Measurements from ENCODE around the gene TRIM47. TPM values are rescaled to one million over a fixed set of nuclear protein-coding genes. Genes with fewer than 3 reads are reported as not detected.

The TRIM47 gene
- total and polyA plus RNA-seq, 3 donors from 2014 or later: 18.3 to 48.6 (median 43.5) TPM

GRCh38 chr17:75842963-75843576, 35.3 kb downstream of the TRIM47 start:
- no peak for DNase-seq
- Histone ChIP-seq H3K4me3 (no peak overlapping the region), H3K36me3 (ENCODE audit: low read depth, missing control alignments) (no peaks in the 10 kb centered on the region), H3K4me1 (peaks cover 21% of the 10 kb centered on the region), H3K9me3 (no peaks in the 10 kb centered on the region), H3K27me3 (no peaks in the 10 kb centered on the region), H3K27ac (no peak overlapping the region)
- intact Hi-C loops (cut with DNase I; ENCODE audit: low total_unique reads): loop anchor here (10.0 kb wide), 1 partner anchor 68 kb away; a partner anchor contains a TSS
- 84 to 95% methylated on average over 9 to 22 of the region's 22 CpGs for WGBS, 2 donors
- TF ChIP-seq POLR2A (IDR thresholded peaks at IDR 0.05) (no peak), CTCF (IDR thresholded peaks at IDR 0.05) (no peak)

DNA sequence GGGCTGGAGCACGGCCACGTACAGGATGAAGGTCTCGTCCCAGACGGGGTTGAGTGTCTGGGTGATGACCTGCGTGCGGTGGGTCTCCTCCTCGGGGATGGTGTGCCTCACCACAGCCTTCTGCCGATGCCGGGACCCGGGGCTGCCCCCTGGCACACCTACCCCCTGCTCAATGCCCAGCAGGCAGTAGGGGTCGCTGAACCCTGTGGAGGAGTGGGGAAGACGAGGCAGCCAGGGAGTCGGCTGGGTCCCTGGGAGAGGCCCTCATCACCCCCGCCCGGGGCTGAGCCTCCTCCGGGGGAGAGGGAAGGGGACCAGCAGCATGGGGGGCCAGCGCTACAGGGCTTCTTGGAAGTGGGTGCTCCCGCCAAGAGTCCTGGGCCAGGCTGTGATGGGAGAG, 36.0 kb downstream of the TRIM47 start:
- H3K9me3 ChIP-seq: no peaks in the 10 kb centered on the region
- H3K4me3 ChIP-seq: no peak overlapping the region
- 92 to 93% methylated on average over 8 to 18 of the region's 18 CpGs for WGBS, 2 donors
- intact Hi-C loops (cut with DNase I; ENCODE audit: low total_unique reads): loop anchor here (10.0 kb wide), 1 partner anchor 68 kb away; a partner anchor contains a TSS
- no peak overlapping the region for H3K27ac ChIP-seq
- H3K4me1 ChIP-seq: peaks cover 18% of the 10 kb centered on the region
- no peaks in the 10 kb centered on the region for H3K27me3 ChIP-seq
- H3K36me3 ChIP-seq (ENCODE audit: low read depth, missing control alignments): no peaks in the 10 kb centered on the region
- DNase-seq: no peak
- TF ChIP-seq CTCF (IDR thresholded peaks at IDR 0.05) (no peak), POLR2A (IDR thresholded peaks at IDR 0.05) (no peak)

DNA sequence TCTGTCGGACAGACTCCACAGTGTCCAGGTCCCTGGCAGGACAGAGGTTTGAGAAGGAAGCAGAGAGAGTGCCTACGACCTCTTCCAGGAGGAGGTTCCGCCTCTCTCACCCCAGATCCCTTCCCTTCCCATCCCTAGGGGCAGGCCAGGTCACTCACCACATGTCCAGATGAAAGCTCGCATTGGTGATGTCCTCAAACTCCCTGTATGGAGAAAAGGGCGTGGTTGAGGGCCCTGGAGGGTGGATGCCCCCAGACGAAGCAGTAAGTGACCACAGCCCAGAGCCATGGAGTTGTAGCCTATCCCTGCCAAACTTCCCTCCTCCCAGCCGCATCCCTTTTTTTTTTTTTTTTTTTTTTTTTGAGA, 37.6 kb downstream of the TRIM47 start:
- H3K4me3 ChIP-seq: no peak overlapping the region
- DNase-seq: no peak
- no peak overlapping the region for H3K27ac ChIP-seq
- no peak for TF ChIP-seq CTCF (IDR thresholded peaks at IDR 0.05)
- TF ChIP-seq POLR2A (IDR thresholded peaks at IDR 0.05): no peak
- no peaks in the 10 kb centered on the region for H3K9me3 ChIP-seq
- 75 to 93% methylated on average over 6 to 7 of the region's 7 CpGs for WGBS, 2 donors
- H3K36me3 ChIP-seq (ENCODE audit: low read depth, missing control alignments): no peaks in the 10 kb centered on the region
- intact Hi-C loops (cut with DNase I; ENCODE audit: low total_unique reads): loop anchor here (10.0 kb wide), 1 partner anchor 66 kb away; a partner anchor contains a TSS
- H3K4me1 ChIP-seq: peaks cover 18% of the 10 kb centered on the region
- no peaks in the 10 kb centered on the region for H3K27me3 ChIP-seq

- Histone ChIP-seq H3K9me3 (no peaks in the 10 kb centered on the region), H3K27ac (no peak overlapping the region), H3K36me3 (ENCODE audit: low read depth, missing control alignments) (no peaks in the 10 kb centered on the region), H3K27me3 (no peaks in the 10 kb centered on the region), H3K4me3 (no peak overlapping the region), H3K4me1 (peaks cover 11% of the 10 kb centered on the region)
- intact Hi-C loops (cut with DNase I; ENCODE audit: low total_unique reads): loop anchor here (10.0 kb wide), 1 partner anchor 65 kb away; a partner anchor contains a TSS
- TF ChIP-seq CTCF (IDR thresholded peaks at IDR 0.05): no peak
- TF ChIP-seq POLR2A (IDR thresholded peaks at IDR 0.05): no peak
- DNase-seq: no peak
- 93 to 96% methylated on average over 20 to 32 of the region's 36 CpGs for WGBS, 2 donors
These were observed 38.2 kb downstream of the TRIM47 start for GRCh38 chr17:75839942-75840798.
